Measurements from ENCODE around the gene HCAR2. TPM values are rescaled to one million over a fixed set of nuclear protein-coding genes. Genes with fewer than 3 reads are reported as not detected.
"Not testable (repeated sequence)": the region's sequence is repeated elsewhere in the genome, so short reads cannot be mapped to it uniquely, and the experiment has no call there.

Gene HCAR2
- not detected for total RNA-seq

DNA sequence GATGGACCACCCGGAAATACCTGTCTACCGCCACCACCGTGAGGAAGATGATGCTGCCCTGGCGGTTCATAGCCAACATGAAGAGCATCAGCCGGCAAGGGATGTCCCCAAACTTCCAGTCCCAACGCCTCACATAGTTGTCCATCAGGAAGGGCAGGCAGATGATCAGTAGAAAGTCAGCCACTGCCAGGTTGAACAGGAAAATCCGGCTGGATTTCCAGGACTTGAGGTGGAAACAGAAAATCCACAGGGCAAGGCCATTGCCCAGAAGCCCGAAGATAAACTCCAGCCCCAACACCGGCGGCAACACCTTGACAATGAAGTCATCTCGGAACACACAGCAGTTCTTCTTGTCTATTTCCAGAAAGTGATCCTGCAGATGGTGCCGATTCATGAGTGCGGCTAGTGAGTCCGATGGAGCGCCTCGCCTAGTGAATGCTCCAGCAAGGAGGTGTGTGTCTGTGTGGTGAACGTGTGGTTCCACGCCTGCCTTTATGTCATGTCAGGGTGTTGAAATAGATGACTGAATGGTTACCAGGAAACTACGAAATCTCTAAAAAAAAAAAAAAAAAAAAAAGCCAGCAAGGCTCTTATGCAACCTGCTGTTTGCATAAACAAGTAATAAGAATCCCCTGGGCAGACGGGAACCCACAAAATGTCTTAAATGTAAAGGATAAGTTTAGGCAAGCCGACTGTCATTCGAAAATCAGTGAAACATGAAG lies at the start of gene HCAR2:
Gene HCAR2, minus strand, starts transcription at position 468 of the 722 bp plus-strand sequence. Its CDS starts 74 bp downstream, at position 394.
- ATAC-seq: not testable (repeated sequence)

DNA sequence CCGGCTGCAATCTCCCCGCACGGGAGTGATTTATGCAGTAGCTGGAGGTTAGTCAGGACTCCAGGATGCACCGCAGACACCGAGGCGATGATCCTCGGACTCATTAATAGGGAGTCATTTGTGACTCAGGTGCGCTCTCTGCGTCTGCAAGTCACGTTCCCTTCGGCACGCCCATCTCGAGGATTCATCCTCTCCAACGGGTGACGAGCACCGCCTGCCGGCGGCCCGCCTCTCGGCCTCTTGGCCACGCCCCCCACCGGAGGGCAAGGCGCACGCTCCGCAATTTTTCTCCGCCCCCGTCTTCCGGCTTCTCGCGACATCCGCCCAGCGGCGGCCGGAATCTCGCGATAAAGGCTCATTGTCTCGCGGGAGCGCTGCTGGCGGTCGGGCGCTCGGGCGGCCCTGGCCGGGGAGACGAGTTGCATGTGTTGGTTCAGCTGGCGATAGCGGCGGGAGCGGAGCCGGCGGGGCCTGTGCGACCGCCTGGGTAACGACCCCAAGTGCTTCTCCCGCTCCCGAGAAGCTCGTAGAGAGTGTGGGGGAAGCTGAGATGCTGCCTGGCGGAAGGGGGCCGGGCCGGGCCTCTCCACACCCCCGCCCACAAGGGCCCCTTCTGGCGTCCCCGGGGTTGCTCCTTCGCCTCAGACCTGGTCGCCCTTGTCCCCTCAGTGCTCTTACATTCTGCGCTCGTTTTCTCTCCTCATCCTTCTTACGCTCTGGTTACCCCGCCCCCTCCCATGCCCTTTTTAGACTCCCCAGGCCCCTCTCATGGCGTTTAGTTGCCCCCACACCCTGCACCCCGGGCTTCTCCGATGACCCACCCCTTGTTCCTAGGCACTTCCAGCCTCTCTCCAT lies 49.5 kb upstream of the HCAR2 start, which contains the start of gene DENR:
Gene DENR, plus strand, starts transcription at position 361 of the 855 bp plus-strand sequence. CDS start 878 bp downstream, outside the sequence.
- peak; percentile 99 for DNase-seq
- ChIA-PET POLR2A (interaction anchor here (0.6 to 2.1 kb wide), 8 partner anchors 21 to 353 kb away, joined by 3 to 7 read pairs (median 4); partner anchors contain the start of genes CCDC62, KNTC1 and RSRC2), CTCF (interaction anchor here (0.8 to 3.2 kb wide), 11 partner anchors 8 to 353 kb away, joined by 3 to 18 read pairs (median 4); partner anchors contain the start of genes HCAR1 and ZCCHC8)
- Mint-ChIP-seq H3K27me3 (ENCODE audit: low read depth) (no peaks in the 10 kb centered on the region), H3K9me3 (ENCODE audit: insufficient read depth) (no peaks in the 10 kb centered on the region), H3K4me3 (peak within 1 kb of the TSS; percentile 97), H3K4me1 (ENCODE audit: low read depth) (peaks cover 42% of the 10 kb centered on the region), H3K27ac (peak within 1 kb of the TSS; percentile 97), H3K36me3 (ENCODE audit: low read depth) (peaks cover 39% of the 10 kb centered on the region)
- ATAC-seq: peak; percentile 96

More for the DNA sequence above, at the start of gene HCAR2:
- H3K27me3 Mint-ChIP-seq (ENCODE audit: low read depth); H3K27ac Mint-ChIP-seq; H3K36me3 Mint-ChIP-seq (ENCODE audit: low read depth); H3K9me3 Mint-ChIP-seq (ENCODE audit: insufficient read depth); CTCF ChIA-PET; H3K4me1 Mint-ChIP-seq (ENCODE audit: low read depth); H3K4me3 Mint-ChIP-seq; POLR2A ChIA-PET; DNase-seq: not testable (repeated sequence)

DNA sequence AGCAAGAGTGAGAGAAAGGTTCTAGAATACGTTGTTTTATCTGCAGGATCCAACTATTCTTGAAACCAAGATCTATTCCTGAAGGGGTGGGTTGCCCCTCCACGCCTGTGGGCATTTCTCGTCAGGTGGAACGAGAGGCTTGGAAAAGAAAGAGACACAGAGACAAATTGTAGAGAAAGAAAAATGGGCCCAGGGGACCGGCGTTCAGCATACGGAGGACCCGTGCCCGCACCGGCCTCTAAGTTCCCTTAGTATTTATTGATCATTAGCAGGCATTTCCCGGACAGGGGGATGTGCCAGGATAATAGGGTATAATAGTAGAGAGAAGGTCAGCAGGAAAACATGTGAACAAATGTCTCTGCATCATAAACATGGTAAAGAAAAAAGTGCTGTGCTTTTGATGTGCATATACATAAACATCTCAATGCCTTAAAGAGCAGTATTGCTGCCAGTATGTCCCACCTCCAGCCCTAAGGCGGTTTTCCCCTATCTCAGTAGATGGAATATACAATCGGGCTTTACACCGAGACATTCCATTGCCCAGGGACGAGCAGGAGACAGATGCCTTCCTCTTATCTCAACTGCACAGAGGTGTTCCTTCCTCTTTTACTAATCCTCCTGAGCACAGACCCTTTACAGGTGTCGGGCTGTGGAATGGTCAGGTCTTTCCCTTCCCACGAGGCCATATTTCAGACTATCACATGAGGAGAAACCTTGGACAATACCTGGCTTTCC lies 47.8 kb upstream of the HCAR2 start:
- H3K9me3 Mint-ChIP-seq (ENCODE audit: insufficient read depth); DNase-seq; POLR2A ChIA-PET; ATAC-seq; H3K4me3 Mint-ChIP-seq; H3K27me3 Mint-ChIP-seq (ENCODE audit: low read depth); CTCF ChIA-PET: not testable (repeated sequence)
- peaks cover 26% of the 10 kb centered on the region for H3K36me3 Mint-ChIP-seq (ENCODE audit: low read depth)
- peaks cover 32% of the 10 kb centered on the region for H3K4me1 Mint-ChIP-seq (ENCODE audit: low read depth)
- peak overlapping the region; percentile 65 for H3K27ac Mint-ChIP-seq

DNA sequence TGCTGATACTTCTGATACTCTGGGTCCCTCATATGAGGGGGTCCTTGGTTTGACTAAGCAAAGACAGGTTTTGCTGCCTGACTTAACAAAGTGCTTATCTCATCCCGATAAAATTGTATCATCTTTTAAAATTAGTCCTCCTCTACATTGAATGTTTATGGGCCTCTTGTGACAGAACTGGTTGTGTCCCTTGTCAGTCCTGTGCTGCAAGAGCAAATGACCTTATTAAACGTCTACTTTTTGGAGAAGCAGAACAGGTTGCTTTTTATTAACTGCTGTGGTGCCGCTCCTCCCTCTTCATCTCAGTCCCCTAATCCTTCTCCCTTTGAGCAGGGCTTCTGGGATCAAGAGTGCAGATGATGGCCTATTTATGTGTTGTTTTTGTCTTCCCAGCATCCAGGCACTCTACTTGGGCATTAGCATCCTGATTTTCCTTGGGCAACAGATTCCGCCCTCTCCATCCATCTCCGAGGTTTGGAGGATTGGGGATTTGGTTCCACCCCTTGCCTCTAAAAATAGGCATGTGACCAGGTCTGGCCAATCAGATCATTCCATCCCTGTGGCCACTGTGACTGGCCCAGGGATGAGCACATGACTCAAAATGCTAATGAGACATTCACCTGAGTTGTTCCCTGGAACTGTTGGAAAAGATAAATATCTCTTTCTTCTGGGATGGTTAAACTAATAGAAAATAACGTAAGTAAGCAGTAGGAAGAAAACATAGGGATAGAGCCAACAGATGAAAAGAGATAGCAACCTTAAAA lies 46.6 kb upstream of the HCAR2 start:
- Mint-ChIP-seq H3K27ac (no peak overlapping the region), H3K9me3 (ENCODE audit: insufficient read depth) (no peaks in the 10 kb centered on the region), H3K4me1 (ENCODE audit: low read depth) (peaks cover 25% of the 10 kb centered on the region), H3K27me3 (ENCODE audit: low read depth) (no peaks in the 10 kb centered on the region), H3K4me3 (no peak overlapping the region), H3K36me3 (ENCODE audit: low read depth) (peaks cover 17% of the 10 kb centered on the region)
- POLR2A ChIA-PET: no interaction called here
- no peak for ATAC-seq
- CTCF ChIA-PET: no interaction called here
- no peak for DNase-seq

DNA sequence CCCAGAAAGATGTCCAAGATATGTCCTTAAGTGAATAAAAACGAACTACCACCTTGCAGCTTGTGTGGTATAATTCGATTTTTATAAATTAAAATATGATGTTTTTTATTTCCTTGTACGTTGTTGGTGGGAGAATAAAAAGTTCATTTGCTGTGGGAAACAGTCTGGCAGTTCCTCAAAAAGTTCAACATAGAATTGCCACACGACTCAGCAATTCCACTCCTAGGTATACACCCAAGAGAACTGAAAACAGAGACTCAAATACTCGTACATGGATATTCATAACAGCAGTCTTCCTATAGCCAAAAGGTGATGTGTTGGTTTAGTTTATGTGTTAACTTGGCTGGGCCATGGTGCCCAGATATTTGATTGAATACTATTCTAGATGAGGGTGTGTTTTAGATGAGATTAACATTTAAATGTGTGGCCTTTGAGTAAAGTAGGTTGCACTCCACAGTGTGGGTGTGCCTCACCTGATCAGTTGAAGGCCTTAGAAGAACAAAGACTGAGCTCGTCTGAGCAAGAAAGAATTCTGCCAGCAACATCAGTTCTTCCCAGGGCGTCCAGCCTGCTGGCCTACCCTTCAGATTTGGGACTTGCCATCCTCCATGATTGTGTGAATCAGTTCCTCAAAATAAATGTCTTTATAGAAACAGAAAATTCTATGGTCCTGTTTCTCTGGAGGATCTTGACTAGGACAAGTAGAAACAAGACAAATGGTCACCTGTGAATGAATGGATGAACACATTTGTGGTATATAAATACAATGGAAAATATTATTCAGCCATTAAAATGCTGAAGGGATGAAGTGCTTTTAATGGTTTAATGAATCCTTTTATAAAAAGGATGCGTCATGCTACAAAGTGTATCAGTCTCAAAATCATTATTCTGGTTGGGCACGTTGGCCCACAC lies 44.3 kb upstream of the HCAR2 start:
- Mint-ChIP-seq H3K36me3 (ENCODE audit: low read depth) (no peaks in the 10 kb centered on the region), H3K27ac (no peak overlapping the region), H3K9me3 (ENCODE audit: insufficient read depth) (no peaks in the 10 kb centered on the region), H3K4me3 (no peak overlapping the region), H3K27me3 (ENCODE audit: low read depth) (no peaks in the 10 kb centered on the region), H3K4me1 (ENCODE audit: low read depth) (peaks cover 17% of the 10 kb centered on the region)
- ChIA-PET CTCF (no interaction called here), POLR2A (no interaction called here)
- DNase-seq (no peak), ATAC-seq (no peak)

DNA sequence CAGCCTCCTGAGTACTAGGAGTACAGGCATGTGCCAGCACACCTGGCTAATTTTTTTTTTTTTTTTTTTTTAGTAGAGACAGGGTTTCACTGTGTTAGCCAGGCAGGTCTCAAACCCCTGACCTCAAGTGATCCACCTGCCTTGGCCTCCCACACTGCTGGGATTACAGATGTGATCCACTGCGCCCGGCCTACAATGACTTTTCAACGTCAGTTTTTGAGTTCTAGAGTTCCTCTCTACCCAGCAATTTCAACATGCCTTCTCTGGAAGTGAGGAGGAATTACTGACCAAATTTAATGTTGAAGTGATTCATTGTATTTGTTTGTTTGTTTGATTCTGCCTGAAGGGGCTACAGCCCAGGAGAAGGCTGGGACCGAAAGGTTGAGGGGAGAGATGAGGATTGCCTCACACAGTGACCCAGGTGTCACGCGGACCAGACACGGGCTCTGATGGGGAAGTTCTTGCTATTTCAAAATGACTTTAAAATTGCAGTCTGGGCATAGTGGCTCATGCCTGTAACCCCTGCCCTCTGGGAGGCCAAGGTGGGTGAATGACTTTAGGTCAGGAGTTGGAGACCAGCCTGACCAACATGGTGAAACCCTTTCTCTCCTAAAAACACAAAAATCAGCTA lies 40.9 kb upstream of the HCAR2 start:
- Mint-ChIP-seq H3K27me3 (ENCODE audit: low read depth) (no peaks in the 10 kb centered on the region), H3K4me3 (no peak overlapping the region), H3K9me3 (ENCODE audit: insufficient read depth) (no peaks in the 10 kb centered on the region), H3K4me1 (ENCODE audit: low read depth) (peaks cover 7% of the 10 kb centered on the region), H3K36me3 (ENCODE audit: low read depth) (no peaks in the 10 kb centered on the region), H3K27ac (no peak overlapping the region)
- ATAC-seq: no peak
- POLR2A ChIA-PET: no interaction called here
- no peak for DNase-seq
- CTCF ChIA-PET: no interaction called here

DNA sequence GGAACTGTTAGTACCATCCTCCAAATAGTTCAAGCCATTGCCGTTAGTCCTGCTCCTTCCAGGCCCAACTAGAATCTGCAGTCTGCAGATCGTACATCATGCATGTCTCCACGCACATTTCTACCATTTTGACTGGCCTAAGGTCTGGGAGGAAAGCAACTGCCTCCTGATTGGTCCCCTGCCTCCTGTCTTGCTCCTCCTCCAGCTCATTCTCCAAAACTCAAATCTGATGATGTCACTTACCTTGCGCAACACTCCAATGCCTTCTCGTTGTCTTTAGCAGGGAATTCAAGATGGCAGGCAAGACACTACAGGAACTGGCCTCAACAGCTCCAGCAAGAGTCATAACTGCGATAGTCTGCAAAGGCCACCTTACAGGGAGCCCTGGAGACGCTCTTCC lies 37.2 kb upstream of the HCAR2 start:
- ChIA-PET POLR2A (interaction anchor here (0.6 kb wide), 1 partner anchor 12 kb away, joined by 3 read pairs; no protein-coding TSS in a partner anchor), CTCF (no interaction called here)
- Mint-ChIP-seq H3K27ac (no peak overlapping the region), H3K4me1 (ENCODE audit: low read depth) (peaks cover 12% of the 10 kb centered on the region), H3K4me3 (no peak overlapping the region), H3K27me3 (ENCODE audit: low read depth) (no peaks in the 10 kb centered on the region), H3K36me3 (ENCODE audit: low read depth) (no peaks in the 10 kb centered on the region), H3K9me3 (ENCODE audit: insufficient read depth) (no peaks in the 10 kb centered on the region)
- ATAC-seq: no peak
- DNase-seq: no peak

DNA sequence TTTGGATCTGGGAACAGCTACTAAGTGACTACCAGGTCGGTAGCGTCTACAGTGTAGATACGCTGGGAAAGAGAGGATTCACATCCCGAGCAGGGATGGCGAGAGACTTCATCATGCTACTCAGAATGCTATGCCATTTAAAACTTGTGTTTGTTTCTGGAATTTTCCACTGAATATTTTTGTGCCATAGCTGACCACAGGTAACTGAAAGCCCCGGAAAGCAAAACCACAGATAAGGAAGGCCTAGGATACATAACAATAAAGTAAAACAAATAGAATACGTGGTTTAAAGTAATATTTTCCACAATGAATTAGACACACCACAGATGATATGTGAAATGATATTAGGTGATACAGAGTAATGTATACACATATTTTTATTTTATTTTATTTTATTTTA lies 35.4 kb upstream of the HCAR2 start:
- ATAC-seq (peak; percentile 32), DNase-seq (no peak)
- Mint-ChIP-seq H3K27ac (no peak overlapping the region), H3K4me3 (no peak overlapping the region), H3K27me3 (ENCODE audit: low read depth) (no peaks in the 10 kb centered on the region), H3K36me3 (ENCODE audit: low read depth) (no peaks in the 10 kb centered on the region), H3K9me3 (ENCODE audit: insufficient read depth) (no peaks in the 10 kb centered on the region), H3K4me1 (ENCODE audit: low read depth) (peaks cover 19% of the 10 kb centered on the region)
- ChIA-PET CTCF (no interaction called here), POLR2A (no interaction called here)

DNA sequence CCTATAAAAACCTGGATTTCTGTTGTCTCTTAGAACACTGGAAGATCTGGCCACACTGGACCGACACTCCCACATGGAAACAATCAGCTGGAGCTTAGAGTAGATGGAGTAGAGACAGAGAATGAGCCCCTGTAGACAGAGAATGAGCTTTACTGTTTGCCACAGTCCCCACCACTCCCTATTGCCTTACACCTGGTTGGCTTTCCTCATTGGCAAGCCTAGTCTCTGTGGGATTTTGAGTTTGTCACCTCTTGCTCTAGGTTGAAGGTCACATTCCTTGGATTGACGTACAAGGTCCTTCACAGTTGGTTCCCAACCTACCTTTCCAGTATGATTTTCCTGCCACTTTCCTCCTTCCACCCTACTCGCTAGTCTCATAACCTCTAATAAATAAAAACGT lies 29.5 kb upstream of the HCAR2 start:
- Mint-ChIP-seq H3K27me3 (ENCODE audit: low read depth) (no peaks in the 10 kb centered on the region), H3K27ac (peak overlapping the region; percentile 50), H3K4me1 (ENCODE audit: low read depth) (peaks cover 54% of the 10 kb centered on the region), H3K36me3 (ENCODE audit: low read depth) (peaks cover 2% of the 10 kb centered on the region), H3K4me3 (no peak overlapping the region), H3K9me3 (ENCODE audit: insufficient read depth) (no peaks in the 10 kb centered on the region)
- DNase-seq: no peak
- CTCF ChIA-PET: interaction anchor here (1.2 kb wide), 1 partner anchor 96 kb away, joined by 3 read pairs; no protein-coding TSS in a partner anchor
- ATAC-seq: no peak
- POLR2A ChIA-PET: interaction anchor here (0.9 kb wide), 1 partner anchor 10 kb away, joined by 3 read pairs; no protein-coding TSS in a partner anchor

DNA sequence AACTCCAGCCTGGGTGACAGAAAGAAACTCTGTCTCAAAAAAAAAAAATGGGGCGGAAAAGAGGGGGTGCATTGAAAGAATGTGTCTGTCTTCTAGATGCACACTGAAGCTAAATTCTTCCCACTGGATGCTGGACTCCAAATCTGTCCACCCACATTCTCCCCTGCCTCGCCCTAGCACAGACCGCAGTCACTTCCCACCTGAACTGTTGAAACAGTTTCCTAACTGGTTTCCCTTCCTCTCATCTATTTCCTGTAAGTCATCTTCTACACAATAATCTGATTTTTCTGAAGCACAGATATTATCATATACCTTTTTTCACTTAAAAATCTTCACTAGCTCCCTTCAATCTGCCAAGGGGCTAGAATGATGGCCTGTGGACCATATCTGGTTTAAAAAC lies 29.0 kb upstream of the HCAR2 start:
- Mint-ChIP-seq H3K27ac (peak overlapping the region; percentile 50), H3K4me3 (no peak overlapping the region), H3K9me3 (ENCODE audit: insufficient read depth) (no peaks in the 10 kb centered on the region), H3K36me3 (ENCODE audit: low read depth) (peaks cover 2% of the 10 kb centered on the region), H3K27me3 (ENCODE audit: low read depth) (no peaks in the 10 kb centered on the region), H3K4me1 (ENCODE audit: low read depth) (peaks cover 54% of the 10 kb centered on the region)
- DNase-seq (no peak), ATAC-seq (peak; percentile 29)
- ChIA-PET CTCF (no interaction called here), POLR2A (interaction anchor here (0.9 kb wide), 1 partner anchor 10 kb away, joined by 3 read pairs; no protein-coding TSS in a partner anchor)
